B cell (primary cell): ENCODE results near the gene CD163L1. TPM values are rescaled to one million over a fixed set of nuclear protein-coding genes. Genes with fewer than 3 reads are reported as not detected.

Source experiments
- ATAC-seq: fragments of 200-7000 bp; cut with Tn5 transposase; one replicate; pipeline ENCODE4 v1.10.0; 2021; ENCODE audit warnings: low read depth, mild to moderate bottlenecking, moderate number of reproducible peaks, moderate library complexity
- CTCF ChIA-PET: fragments of 350-600 bp; sonication (Branson Sonifier 250); formaldehyde crosslinking; loops from one replicate; lab custom pipeline; 2021; ENCODE audit warnings: antibody characterized with exemption, inconsistent platforms; lab: Charles Lee
- POLR2A ChIA-PET: fragments of 350-600 bp; sonication (Branson Sonifier 250); formaldehyde crosslinking; loops from one replicate; lab custom pipeline; 2021; ENCODE audit warnings: antibody characterized with exemption; lab: Charles Lee
- DNase-seq: peaks from one replicate; pipeline ENCODE4 v3.0.0; 2013
- H2AFZ ChIP-seq: 2 replicates; pipeline ENCODE4 v1.6.1; 2012; ENCODE audit warnings: mild to moderate bottlenecking, low read depth, low read length; ENCODE audit not compliant: insufficient read depth, poor library complexity, severe bottlenecking
- H3K27ac ChIP-seq, 2 donors: 1 replicate in 1 of 2; 2 replicates in 1 of 2; pipeline ENCODE4 v1.5.1; 2012 to 2013; ENCODE audit warnings: low read length in 2 of 2, mild to moderate bottlenecking in 2 of 2, moderate library complexity in 1 of 2
- H3K27me3 ChIP-seq, 4 experiments: fragments of 200-600 bp in 1 of 4; sonication (generic) in 1 of 4; replicated peaks in 1 of 4; 1 replicate in 2 of 4; 2 replicates in 2 of 4; pipeline versions ENCODE4 v1.6.1 to v1.7.0; 2013 to 2016; ENCODE audit warnings: low read length in 3 of 4, mild to moderate bottlenecking in 2 of 4, mixed read lengths in 1 of 4, moderate library complexity in 1 of 4; ENCODE audit not compliant: insufficient read depth in 4 of 4, control insufficient read depth in 3 of 4; ENCODE audit errors: control extremely low read depth in 1 of 4
- H3K36me3 ChIP-seq, 2 experiments: replicated peaks in 1 of 2; 1 replicate in 1 of 2; 2 replicates in 1 of 2; pipeline versions ENCODE4 v1.6.1 to v1.7.1; 2013; ENCODE audit warnings: low read length in 1 of 2; ENCODE audit not compliant: insufficient read depth in 2 of 2, control insufficient read depth in 1 of 2; ENCODE audit errors: control extremely low read depth in 1 of 2, extremely low read depth in 1 of 2
- H3K4me1 ChIP-seq, 2 donors: fragments of 200-600 bp in 1 of 2; sonication (generic) in 1 of 2; 1 replicate in 1 of 2; 2 replicates in 1 of 2; pipeline versions ENCODE4 v1.5.1 to v1.6.1; 2013 to 2017; ENCODE audit warnings: low read length in 2 of 2; ENCODE audit not compliant: control insufficient read depth in 2 of 2, insufficient read depth in 2 of 2
- H3K4me2 ChIP-seq: replicated peaks from 2 replicates; pipeline ENCODE3; 2012; ENCODE audit warnings: mild to moderate bottlenecking, low read depth, low read length; ENCODE audit not compliant: poor library complexity, severe bottlenecking
- H3K4me3 ChIP-seq, 5 experiments: fragments of 200-600 bp in 1 of 5; sonication (generic) in 1 of 5; 1 replicate in 3 of 5; 2 replicates in 2 of 5; pipeline versions ENCODE4 v1.5.1 to v1.7.0; 2011 to 2016; ENCODE audit warnings: low read length in 4 of 5, mild to moderate bottlenecking in 4 of 5, low read depth in 2 of 5, control low read depth in 1 of 5, moderate library complexity in 1 of 5; ENCODE audit not compliant: insufficient read depth in 1 of 5; ENCODE audit errors: control extremely low read depth in 1 of 5, extremely low read depth in 1 of 5
- H3K79me2 ChIP-seq: fragments of 200-600 bp; sonication (generic); one replicate; pipeline ENCODE4 v1.6.0; 2016; ENCODE audit warnings: low read length; ENCODE audit not compliant: control insufficient read depth, insufficient read depth
- H3K9ac ChIP-seq: fragments of 200-600 bp; sonication (generic); 2 replicates; pipeline ENCODE4 v1.6.1; 2017; ENCODE audit warnings: mild to moderate bottlenecking, low read length, moderate library complexity
- H3K9me3 ChIP-seq, 3 donors: one replicate each; pipeline versions ENCODE4 v1.6.1 to v1.7.1; 2013; ENCODE audit warnings: low read length in 2 of 3; ENCODE audit not compliant: control insufficient read depth in 2 of 3, insufficient read depth in 1 of 3; ENCODE audit errors: control extremely low read depth in 1 of 3
- H4K20me1 ChIP-seq: 2 replicates; pipeline ENCODE4 v1.6.0; 2012; ENCODE audit warnings: mild to moderate bottlenecking, low read length; ENCODE audit not compliant: insufficient read depth, control insufficient read depth, poor library complexity, severe bottlenecking
- H3K27ac Mint-ChIP-seq: one replicate; pipeline ENCODE4 v1.8.0; 2021; ENCODE audit warnings: mixed read lengths
- H3K27me3 Mint-ChIP-seq: one replicate; pipeline ENCODE4 v1.8.0; 2021; ENCODE audit warnings: mixed read lengths
- H3K4me1 Mint-ChIP-seq: one replicate; pipeline ENCODE4 v1.8.0; 2021; ENCODE audit warnings: mixed read lengths
- H3K4me3 Mint-ChIP-seq: one replicate; pipeline ENCODE4 v1.8.0; 2021; ENCODE audit warnings: mixed read lengths
- H3K9me3 Mint-ChIP-seq: one replicate; pipeline ENCODE4 v1.8.0; 2022; ENCODE audit warnings: mixed read lengths; ENCODE audit not compliant: insufficient read depth
- EZH2 ChIP-seq: IDR thresholded peaks from 2 replicates; pipeline ENCODE4 v1.6.1; 2012; ENCODE audit warnings: borderline replicate concordance, low read depth, mild to moderate bottlenecking, moderate library complexity, low read length; ENCODE audit not compliant: insufficient read depth, poor library complexity, severe bottlenecking
- WGBS: methylation state at CpG from one replicate; pipeline ENCODE4 v1.1.5; 2013; ENCODE audit warnings: missing lambda C conversion rate; ENCODE audit not compliant: insufficient coverage; 5-methylcytosine and 5-hydroxymethylcytosine counted together
- intact Hi-C: fragments of 100-400 bp; cut with micrococcal nuclease; formaldehyde crosslinking; loops from one replicate; pipeline ENCODE4 v1.10.0; 2022
- polyA plus RNA-seq: library from polyadenylated mRNA; depleted of rRNA; stranded (reverse); fragments of >200 nt; gene quantifications from 2 replicates; pipeline ENCODE4 v1.2.3, GENCODE V29; 2012
- total RNA-seq, 2 donors: library from RNA; stranded (reverse); fragments of 120-200 nt in 1 of 2; gene quantifications; 1 replicate in 1 of 2; 2 replicates in 1 of 2; pipeline versions ENCODE4 v1.2.3 to v1.2.4, GENCODE V29; 2013 to 2022
- TF ChIP-seq, protein P1 (sequence below): fragments of 200-600 bp; IDR thresholded peaks from one replicate; pipeline ENCODE4 v1.8.0; 2022; ENCODE audit warnings: antibody characterized with exemption, mild to moderate bottlenecking

CD163L1 gene
- total and polyA plus RNA-seq, 2 donors (not counting 1 experiment from before 2014, with no cell fraction given), result 0.32 TPM; not detected in 1

DNA sequence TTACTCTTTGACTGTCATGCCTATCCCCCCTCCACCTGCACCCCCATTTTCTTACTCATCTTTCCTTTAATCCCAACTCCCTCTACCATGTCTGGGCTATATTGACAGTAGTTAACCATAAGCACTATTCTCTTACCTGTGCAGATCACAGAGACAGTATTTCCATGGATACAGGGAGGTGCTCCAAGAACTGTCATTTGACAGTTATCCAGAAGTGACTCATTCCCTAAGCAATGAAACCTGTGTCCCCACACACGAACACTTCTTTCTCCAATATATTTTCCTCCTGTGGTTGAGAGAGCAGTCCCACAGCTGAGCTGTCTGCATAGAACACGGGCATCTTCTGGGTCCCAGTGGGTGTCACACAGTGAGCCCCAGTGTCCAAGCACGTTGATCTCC is 68.8 kb downstream of the CD163L1 start:
- TF ChIP-seq, protein P1, sequence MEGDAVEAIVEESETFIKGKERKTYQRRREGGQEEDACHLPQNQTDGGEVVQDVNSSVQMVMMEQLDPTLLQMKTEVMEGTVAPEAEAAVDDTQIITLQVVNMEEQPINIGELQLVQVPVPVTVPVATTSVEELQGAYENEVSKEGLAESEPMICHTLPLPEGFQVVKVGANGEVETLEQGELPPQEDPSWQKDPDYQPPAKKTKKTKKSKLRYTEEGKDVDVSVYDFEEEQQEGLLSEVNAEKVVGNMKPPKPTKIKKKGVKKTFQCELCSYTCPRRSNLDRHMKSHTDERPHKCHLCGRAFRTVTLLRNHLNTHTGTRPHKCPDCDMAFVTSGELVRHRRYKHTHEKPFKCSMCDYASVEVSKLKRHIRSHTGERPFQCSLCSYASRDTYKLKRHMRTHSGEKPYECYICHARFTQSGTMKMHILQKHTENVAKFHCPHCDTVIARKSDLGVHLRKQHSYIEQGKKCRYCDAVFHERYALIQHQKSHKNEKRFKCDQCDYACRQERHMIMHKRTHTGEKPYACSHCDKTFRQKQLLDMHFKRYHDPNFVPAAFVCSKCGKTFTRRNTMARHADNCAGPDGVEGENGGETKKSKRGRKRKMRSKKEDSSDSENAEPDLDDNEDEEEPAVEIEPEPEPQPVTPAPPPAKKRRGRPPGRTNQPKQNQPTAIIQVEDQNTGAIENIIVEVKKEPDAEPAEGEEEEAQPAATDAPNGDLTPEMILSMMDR, result no peak
- TF ChIP-seq EZH2, result no peak
- WGBS, result 73% methylated on average over 3 of the region's 3 CpGs
- H3K27ac Mint-ChIP-seq, result no peak overlapping the region
- H4K20me1 ChIP-seq, result no peaks in the 10 kb centered on the region
- H3K9ac ChIP-seq, result no peak overlapping the region
- no peak overlapping the region for H3K27ac ChIP-seq
- H3K4me3 Mint-ChIP-seq, result no peak overlapping the region
- intact Hi-C loops, result no loop called here
- no peak for DNase-seq
- no peak for ATAC-seq
- H3K4me3 ChIP-seq, result no peak overlapping the region
- ChIA-PET POLR2A (no interaction called here), CTCF (no interaction called here)
- no peaks in the 10 kb centered on the region for H3K36me3 ChIP-seq
- H3K4me2 ChIP-seq, result no peak overlapping the region
- H3K79me2 ChIP-seq, result no peaks in the 10 kb centered on the region
- H3K9me3 ChIP-seq, result no peaks in the 10 kb centered on the region
- no peaks in the 10 kb centered on the region for H3K27me3 ChIP-seq
- no peaks in the 10 kb centered on the region for H3K4me1 ChIP-seq
- no peaks in the 10 kb centered on the region for H3K9me3 Mint-ChIP-seq
- no peaks in the 10 kb centered on the region for H3K4me1 Mint-ChIP-seq
- peaks cover 22% of the 10 kb centered on the region for H3K27me3 Mint-ChIP-seq
- H2AFZ ChIP-seq, result no peak overlapping the region

DNA sequence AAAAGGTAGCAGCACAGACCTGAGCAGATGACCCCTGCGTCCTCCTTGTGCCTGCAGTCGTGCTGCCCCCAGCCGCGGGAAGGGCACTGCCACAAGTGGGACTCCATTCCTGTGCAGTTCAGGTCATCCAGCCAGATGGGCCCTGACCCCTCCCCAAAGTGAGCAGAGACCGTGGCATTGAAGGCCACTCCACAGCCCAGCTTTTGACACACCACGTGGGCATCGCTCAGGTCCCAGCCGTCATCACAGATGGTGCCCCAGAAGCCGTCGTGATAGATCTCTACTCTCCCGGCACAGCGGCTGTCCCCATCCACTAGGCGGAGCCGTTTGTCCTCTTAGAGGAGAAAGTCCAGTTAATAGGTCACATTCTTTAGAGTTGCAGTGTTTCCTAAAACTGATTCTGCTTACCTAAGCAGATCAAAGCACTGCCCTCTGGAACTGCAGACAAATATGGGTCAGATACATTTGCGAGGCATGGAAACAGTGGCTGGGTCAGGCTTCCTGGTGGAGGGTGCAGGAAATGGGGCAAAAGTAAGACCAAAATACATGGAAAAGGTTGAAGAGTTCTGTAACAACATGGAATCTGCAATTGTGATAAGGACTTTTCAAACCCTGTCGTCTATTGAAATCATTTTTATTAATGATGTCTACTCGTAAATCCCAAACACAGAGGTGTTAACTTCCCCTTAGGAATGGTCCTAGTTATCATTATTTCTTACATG is 69.4 kb downstream of the CD163L1 start:
- WGBS, result 54% methylated on average over 14 of the region's 17 CpGs
- no peaks in the 10 kb centered on the region for H3K9me3 ChIP-seq
- DNase-seq (no peak), ATAC-seq (no peak)
- H3K4me1 ChIP-seq, result no peaks in the 10 kb centered on the region
- POLR2A ChIA-PET, result no interaction called here
- H4K20me1 ChIP-seq, result no peaks in the 10 kb centered on the region
- H3K36me3 ChIP-seq, result no peaks in the 10 kb centered on the region
- no peak overlapping the region for H3K4me2 ChIP-seq
- H3K4me3 ChIP-seq, result no peak overlapping the region
- H3K9ac ChIP-seq, result no peak overlapping the region
- H3K27me3 ChIP-seq, result no peaks in the 10 kb centered on the region
- TF ChIP-seq EZH2, result no peak
- TF ChIP-seq, protein P1, result peak; percentile 15
- H3K27ac Mint-ChIP-seq, result no peak overlapping the region
- intact Hi-C loops, result no loop called here
- H3K79me2 ChIP-seq, result no peaks in the 10 kb centered on the region
- peaks cover 19% of the 10 kb centered on the region for H3K27me3 Mint-ChIP-seq
- no peak overlapping the region for H3K27ac ChIP-seq
- H3K4me1 Mint-ChIP-seq, result no peaks in the 10 kb centered on the region
- H3K9me3 Mint-ChIP-seq, result no peaks in the 10 kb centered on the region
- H2AFZ ChIP-seq, result no peak overlapping the region
- CTCF ChIA-PET, result no interaction called here
- no peak overlapping the region for H3K4me3 Mint-ChIP-seq
